Measurements from ENCODE around the gene ZFYVE9.
"Not testable (repeated sequence)": the region's sequence is repeated elsewhere in the genome, so short reads cannot be mapped to it uniquely, and the experiment has no call there.

ZFYVE9 gene

GRCh38 chr1:52182874-52183400 is 41.0 kb downstream of the ZFYVE9 start:
- Mint-ChIP-seq H3K27me3 (no peaks in the 10 kb centered on the region), H3K4me1 (no peaks in the 10 kb centered on the region), H3K36me3 (ENCODE audit: insufficient read depth) (peaks cover under 1% of the 10 kb centered on the region), H3K27ac (ENCODE audit: low read depth) (no peak overlapping the region), H3K9me3 (no peaks in the 10 kb centered on the region), H3K4me3 (no peak overlapping the region)
- ATAC-seq (replicated peaks; ENCODE audit: extremely low read depth, poor library complexity, severe bottlenecking) = no peak
- no peak for DNase-seq (ENCODE audit: low spot score in 2 of 2)

DNA sequence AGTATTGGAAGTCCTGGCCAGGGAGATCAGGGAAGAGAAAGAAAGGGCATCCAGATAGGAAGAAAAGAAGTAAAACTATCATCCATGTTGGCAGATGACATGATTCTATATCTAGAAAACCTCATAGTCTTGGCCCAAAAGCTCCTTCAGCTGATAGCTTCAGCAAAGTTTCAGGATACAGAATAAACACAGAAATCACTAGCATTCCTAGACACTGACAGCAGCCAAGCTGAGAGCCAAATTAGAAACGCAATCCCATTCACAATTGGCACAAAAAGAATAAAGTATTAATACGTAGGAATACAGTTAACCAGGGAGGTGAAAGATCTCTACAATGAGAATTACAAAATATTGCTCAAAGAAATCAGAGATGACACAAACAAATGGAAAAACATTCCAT is 44.6 kb downstream of the ZFYVE9 start:
- no peak for DNase-seq (ENCODE audit: low spot score in 2 of 2)
- no peaks in the 10 kb centered on the region for H3K9me3 Mint-ChIP-seq
- no peaks in the 10 kb centered on the region for H3K27me3 Mint-ChIP-seq
- no peak overlapping the region for H3K4me3 Mint-ChIP-seq
- no peak overlapping the region for H3K27ac Mint-ChIP-seq (ENCODE audit: low read depth)
- H3K4me1 Mint-ChIP-seq = peaks cover under 1% of the 10 kb centered on the region
- no peak for ATAC-seq (replicated peaks; ENCODE audit: extremely low read depth, poor library complexity, severe bottlenecking)
- H3K36me3 Mint-ChIP-seq (ENCODE audit: insufficient read depth) = no peaks in the 10 kb centered on the region

DNA sequence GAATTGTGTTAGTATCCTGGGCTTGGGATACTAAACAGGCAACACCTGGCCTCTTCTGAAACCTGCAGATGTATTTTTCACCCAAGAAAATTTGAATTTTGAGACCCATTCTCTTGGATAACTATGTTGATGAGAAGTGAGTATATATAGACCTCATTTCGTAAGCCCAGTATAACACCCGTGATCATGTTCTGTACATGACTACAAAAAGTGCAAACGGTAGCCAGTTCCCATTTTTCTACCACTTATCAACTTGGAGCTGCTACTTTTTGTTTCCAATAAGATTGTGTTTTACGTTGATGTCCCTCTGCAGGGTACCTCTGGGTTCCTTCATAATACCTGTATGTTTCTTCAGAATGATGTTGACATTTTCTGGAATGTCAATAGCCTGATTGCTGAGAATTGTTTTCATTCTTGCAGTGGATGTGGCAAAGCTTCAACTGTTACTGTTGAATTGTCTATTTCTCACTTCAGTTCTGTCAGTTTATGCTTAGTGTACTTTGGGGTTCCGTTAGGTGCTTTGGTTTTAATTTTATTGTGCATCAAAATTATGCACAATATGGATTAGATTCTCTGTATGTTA is 48.1 kb downstream of the ZFYVE9 start:
- Mint-ChIP-seq H3K27me3 (no peaks in the 10 kb centered on the region), H3K27ac (ENCODE audit: low read depth) (no peak overlapping the region), H3K9me3 (no peaks in the 10 kb centered on the region), H3K4me1 (peaks cover 5% of the 10 kb centered on the region), H3K36me3 (ENCODE audit: insufficient read depth) (no peaks in the 10 kb centered on the region), H3K4me3 (no peak overlapping the region)
- ATAC-seq (replicated peaks; ENCODE audit: extremely low read depth, poor library complexity, severe bottlenecking) (no peak), DNase-seq (ENCODE audit: low spot score in 2 of 2) (no peak)

- DNase-seq (ENCODE audit: low spot score in 2 of 2) (no peak), ATAC-seq (replicated peaks; ENCODE audit: extremely low read depth, poor library complexity, severe bottlenecking) (no peak)
- Mint-ChIP-seq H3K36me3 (ENCODE audit: insufficient read depth) (no peaks in the 10 kb centered on the region), H3K4me3 (no peak overlapping the region), H3K27me3 (no peaks in the 10 kb centered on the region), H3K4me1 (peaks cover 5% of the 10 kb centered on the region), H3K9me3 (no peaks in the 10 kb centered on the region), H3K27ac (ENCODE audit: low read depth) (no peak overlapping the region)
Measured at GRCh38 chr1:52190500-52191252, 48.8 kb downstream of the ZFYVE9 start.

DNA sequence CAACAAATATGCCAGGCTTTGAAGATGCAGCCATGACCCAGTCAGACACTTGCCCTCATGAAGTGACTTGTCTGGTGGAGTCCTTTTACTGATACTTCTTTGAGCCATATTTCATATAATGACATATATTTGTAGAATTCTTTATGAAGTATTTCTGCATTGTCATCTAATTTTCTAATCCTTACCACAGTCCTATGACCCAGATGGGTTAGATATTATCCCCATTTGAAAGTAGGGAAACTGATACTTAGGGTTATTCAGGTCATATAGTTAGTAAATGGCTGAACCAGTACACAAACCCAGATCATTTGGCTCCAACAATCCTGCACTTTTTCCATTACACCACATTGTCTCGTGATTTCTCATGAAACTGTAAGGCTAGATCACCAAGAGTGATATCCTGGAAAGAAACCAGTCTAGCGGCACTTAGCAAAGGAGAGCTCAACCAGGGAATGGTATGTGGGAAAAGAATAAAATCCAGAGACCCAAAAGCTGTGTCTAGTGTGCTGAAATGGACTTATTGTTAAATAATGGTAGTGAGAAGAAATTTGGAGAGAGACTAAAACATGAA is 49.6 kb downstream of the ZFYVE9 start:
- DNase-seq (ENCODE audit: low spot score in 2 of 2) (no peak), ATAC-seq (replicated peaks; ENCODE audit: extremely low read depth, poor library complexity, severe bottlenecking) (no peak)
- Mint-ChIP-seq H3K4me3 (no peak overlapping the region), H3K27me3 (no peaks in the 10 kb centered on the region), H3K27ac (ENCODE audit: low read depth) (no peak overlapping the region), H3K4me1 (peaks cover 5% of the 10 kb centered on the region), H3K9me3 (no peaks in the 10 kb centered on the region), H3K36me3 (ENCODE audit: insufficient read depth) (no peaks in the 10 kb centered on the region)

GRCh38 chr1:52192024-52192423 is 50.1 kb downstream of the ZFYVE9 start:
- no peak overlapping the region for H3K4me3 Mint-ChIP-seq
- no peaks in the 10 kb centered on the region for H3K36me3 Mint-ChIP-seq (ENCODE audit: insufficient read depth)
- no peaks in the 10 kb centered on the region for H3K9me3 Mint-ChIP-seq
- H3K27me3 Mint-ChIP-seq = no peaks in the 10 kb centered on the region
- peaks cover 5% of the 10 kb centered on the region for H3K4me1 Mint-ChIP-seq
- DNase-seq (ENCODE audit: low spot score in 2 of 2) (no peak), ATAC-seq (replicated peaks; ENCODE audit: extremely low read depth, poor library complexity, severe bottlenecking) (no peak)
- H3K27ac Mint-ChIP-seq (ENCODE audit: low read depth) = no peak overlapping the region

DNA sequence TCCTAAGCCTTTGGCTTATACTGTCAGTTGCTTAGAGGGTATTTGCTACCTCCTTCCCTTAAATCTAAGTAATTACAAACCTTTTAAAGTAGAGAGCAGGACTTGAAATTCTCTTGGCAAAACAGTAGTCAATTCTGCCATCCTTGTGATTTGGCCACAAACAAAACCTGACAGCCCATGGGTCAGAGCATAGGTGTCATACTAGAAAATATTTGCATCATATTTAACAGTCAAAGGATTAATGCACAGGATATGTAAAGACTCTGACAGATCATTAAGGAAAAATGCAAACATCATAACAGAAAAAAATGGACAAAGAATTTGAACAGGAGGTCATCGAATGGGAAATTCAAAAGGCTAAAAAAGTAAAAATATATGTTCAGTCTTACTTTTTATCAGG is 50.5 kb downstream of the ZFYVE9 start:
- no peaks in the 10 kb centered on the region for H3K36me3 Mint-ChIP-seq (ENCODE audit: insufficient read depth)
- no peak overlapping the region for H3K4me3 Mint-ChIP-seq
- H3K4me1 Mint-ChIP-seq = peaks cover 5% of the 10 kb centered on the region
- DNase-seq (ENCODE audit: low spot score in 2 of 2) (no peak), ATAC-seq (replicated peaks; ENCODE audit: extremely low read depth, poor library complexity, severe bottlenecking) (no peak)
- H3K9me3 Mint-ChIP-seq = no peaks in the 10 kb centered on the region
- H3K27me3 Mint-ChIP-seq = no peaks in the 10 kb centered on the region
- no peak overlapping the region for H3K27ac Mint-ChIP-seq (ENCODE audit: low read depth)

DNA sequence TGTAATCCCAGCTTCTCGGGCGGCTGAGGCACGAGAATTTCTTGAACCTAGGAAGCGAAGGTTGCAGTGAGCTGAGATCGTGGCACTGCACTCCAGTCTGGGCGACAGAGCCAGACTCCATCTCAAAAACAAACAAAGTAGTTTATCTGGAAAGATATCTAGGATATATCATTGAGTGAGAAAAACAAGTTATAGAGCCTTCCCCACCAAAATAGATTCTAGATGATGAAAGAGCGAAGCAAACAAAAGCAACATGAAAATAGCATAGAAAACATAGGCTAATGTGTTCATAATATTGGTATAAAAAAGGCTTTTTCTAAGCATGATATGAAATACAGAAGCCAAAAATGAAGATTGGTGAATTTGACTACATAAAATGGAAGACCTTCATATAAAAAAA is 52.1 kb downstream of the ZFYVE9 start:
- ATAC-seq (replicated peaks; ENCODE audit: extremely low read depth, poor library complexity, severe bottlenecking) = no peak
- no peaks in the 10 kb centered on the region for H3K27me3 Mint-ChIP-seq
- no peak for DNase-seq (ENCODE audit: low spot score in 2 of 2)
- H3K4me1 Mint-ChIP-seq = peaks cover 5% of the 10 kb centered on the region
- H3K4me3 Mint-ChIP-seq = no peak overlapping the region
- H3K27ac Mint-ChIP-seq (ENCODE audit: low read depth) = no peak overlapping the region
- H3K36me3 Mint-ChIP-seq (ENCODE audit: insufficient read depth) = no peaks in the 10 kb centered on the region
- no peaks in the 10 kb centered on the region for H3K9me3 Mint-ChIP-seq

GRCh38 chr1:52195161-52195560 is 53.3 kb downstream of the ZFYVE9 start:
- no peaks in the 10 kb centered on the region for H3K36me3 Mint-ChIP-seq (ENCODE audit: insufficient read depth)
- ATAC-seq (replicated peaks; ENCODE audit: extremely low read depth, poor library complexity, severe bottlenecking) = no peak
- DNase-seq (ENCODE audit: low spot score in 2 of 2) = no peak
- peaks cover 5% of the 10 kb centered on the region for H3K4me1 Mint-ChIP-seq
- H3K9me3 Mint-ChIP-seq = no peaks in the 10 kb centered on the region
- no peak overlapping the region for H3K27ac Mint-ChIP-seq (ENCODE audit: low read depth)
- H3K27me3 Mint-ChIP-seq = no peaks in the 10 kb centered on the region
- H3K4me3 Mint-ChIP-seq = no peak overlapping the region

GRCh38 chr1:52203935-52204625 is 62.2 kb downstream of the ZFYVE9 start:
- Mint-ChIP-seq H3K36me3 (ENCODE audit: insufficient read depth) (peaks cover 1% of the 10 kb centered on the region), H3K4me3 (no peak overlapping the region), H3K27ac (ENCODE audit: low read depth) (no peak overlapping the region), H3K4me1 (no peaks in the 10 kb centered on the region), H3K9me3 (no peaks in the 10 kb centered on the region), H3K27me3 (peaks cover 17% of the 10 kb centered on the region)
- ATAC-seq (replicated peaks; ENCODE audit: extremely low read depth, poor library complexity, severe bottlenecking) = no peak
- no peak for DNase-seq (ENCODE audit: low spot score in 2 of 2)

DNA sequence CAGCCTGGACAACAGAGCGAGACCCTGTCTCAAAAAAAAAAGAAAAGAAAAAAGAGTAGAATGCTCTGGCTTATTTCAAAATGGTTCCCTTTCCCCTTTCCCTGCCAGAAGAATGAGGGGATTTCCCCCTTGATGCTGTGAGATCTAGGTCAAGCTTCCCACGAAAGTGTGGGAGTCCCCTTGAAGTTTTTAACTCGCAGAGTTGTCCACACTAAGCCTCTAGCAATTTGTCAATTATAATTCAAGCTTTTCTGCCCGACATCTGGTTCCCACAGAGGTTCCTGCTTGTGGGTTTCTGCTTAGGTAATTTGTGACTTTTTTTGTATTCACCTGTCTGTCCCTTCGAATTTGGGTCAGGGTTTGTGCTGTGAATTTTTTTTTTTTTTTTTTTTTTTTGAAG is 62.8 kb downstream of the ZFYVE9 start:
- no peak overlapping the region for H3K27ac Mint-ChIP-seq (ENCODE audit: low read depth)
- H3K4me3 Mint-ChIP-seq = no peak overlapping the region

GRCh38 chr1:52206686-52207085 is 64.8 kb downstream of the ZFYVE9 start:
- H3K27me3 Mint-ChIP-seq = peaks cover 17% of the 10 kb centered on the region
- not testable (repeated sequence) for H3K27ac Mint-ChIP-seq (ENCODE audit: low read depth); H3K36me3 Mint-ChIP-seq (ENCODE audit: insufficient read depth); H3K9me3 Mint-ChIP-seq; H3K4me3 Mint-ChIP-seq; DNase-seq (ENCODE audit: low spot score in 2 of 2); H3K4me1 Mint-ChIP-seq; ATAC-seq (replicated peaks; ENCODE audit: extremely low read depth, poor library complexity, severe bottlenecking)

More for the DNA sequence above, 62.8 kb downstream of the ZFYVE9 start:
- ATAC-seq (replicated peaks; ENCODE audit: extremely low read depth, poor library complexity, severe bottlenecking) = no peak
- peaks cover 1% of the 10 kb centered on the region for H3K36me3 Mint-ChIP-seq (ENCODE audit: insufficient read depth)
- no peaks in the 10 kb centered on the region for H3K4me1 Mint-ChIP-seq
- no peaks in the 10 kb centered on the region for H3K9me3 Mint-ChIP-seq
- no peak for DNase-seq (ENCODE audit: low spot score in 2 of 2)
- H3K27me3 Mint-ChIP-seq = peaks cover 17% of the 10 kb centered on the region
